Left renal cortex interstitium (tissue), 4 donors: ENCODE data around the gene IQCN. TPM values are rescaled to one million over a fixed set of nuclear protein-coding genes. Genes with fewer than 3 reads are reported as not detected.

Source experiments
- DNase-seq, 4 donors: peaks; one replicate each; pipeline ENCODE4 v3.0.0-alpha.2; 2013; ENCODE audit warnings: low read depth in 4 of 4, low spot score in 2 of 4, missing footprints in 1 of 4
- polyA plus RNA-seq, 4 donors: library from polyadenylated mRNA; unstranded; fragments of 120-200 nt; gene quantifications; one replicate each; pipeline ENCODE4 v1.2.1, GENCODE V29; 2013; ENCODE audit not compliant: insufficient read length in 4 of 4

IQCN gene
- polyA plus RNA-seq, 4 donors, result 3.4 to 13.8 (median 8.9) TPM

- peak in 1 of 4 donors; percentile 55 for DNase-seq
Measured at GRCh38 chr19:18287836-18288772, 13.9 kb upstream of the IQCN start.

DNA sequence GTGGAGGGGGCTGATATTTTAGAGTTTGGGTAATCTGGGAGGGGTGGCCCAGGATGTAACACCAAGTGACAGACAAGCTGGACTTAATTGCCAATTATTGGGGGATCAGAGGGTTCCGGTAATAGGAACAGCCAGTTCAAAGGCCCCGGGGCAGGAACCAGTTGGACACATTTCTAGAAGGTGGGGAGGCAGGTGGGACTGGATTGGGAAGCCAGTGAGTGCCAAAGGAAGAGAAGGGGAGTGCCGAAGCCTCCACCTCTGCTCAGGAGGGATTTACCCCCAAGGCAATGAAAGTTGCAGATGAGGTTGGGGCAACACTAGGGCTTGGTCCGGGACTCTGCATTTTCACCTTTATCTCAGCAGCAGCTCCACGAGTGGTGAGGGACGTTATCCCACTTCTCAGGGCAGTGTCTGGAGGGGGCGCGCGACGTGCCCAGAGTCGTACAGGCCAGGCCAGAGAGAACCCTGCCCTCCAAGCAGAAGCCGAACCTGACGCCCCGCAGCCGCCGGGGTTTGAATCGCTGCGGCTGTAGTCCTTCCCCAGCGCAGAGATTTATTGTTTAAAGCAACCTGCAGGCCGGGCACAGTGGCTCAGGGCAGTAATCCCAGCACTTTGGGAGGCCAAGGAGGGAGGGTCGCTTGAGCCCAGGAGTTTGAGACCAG lies 12.9 kb upstream of the IQCN start:
- no peak for DNase-seq

GRCh38 chr19:18284712-18285360 lies 10.6 kb upstream of the IQCN start:
- DNase-seq, result no peak

- DNase-seq, result no peak
Measured at GRCh38 chr19:18283338-18283737, 9.1 kb upstream of the IQCN start.

GRCh38 chr19:18282788-18283141 lies 8.5 kb upstream of the IQCN start:
- DNase-seq, result no peak

- DNase-seq, result peak in 2 of 4 donors; percentile 77 to 86
Measured at GRCh38 chr19:18282021-18282787, 8.0 kb upstream of the IQCN start.

GRCh38 chr19:18281082-18282020 lies 7.1 kb upstream of the IQCN start, which contains the start of gene JUND:
Gene JUND, minus strand, starts transcription at chr19:18281622. Its CDS starts 138 bp downstream, at chr19:18281484.
- DNase-seq, result peak in 3 of 4 donors; percentile 92 to 97 (median 95)

DNA sequence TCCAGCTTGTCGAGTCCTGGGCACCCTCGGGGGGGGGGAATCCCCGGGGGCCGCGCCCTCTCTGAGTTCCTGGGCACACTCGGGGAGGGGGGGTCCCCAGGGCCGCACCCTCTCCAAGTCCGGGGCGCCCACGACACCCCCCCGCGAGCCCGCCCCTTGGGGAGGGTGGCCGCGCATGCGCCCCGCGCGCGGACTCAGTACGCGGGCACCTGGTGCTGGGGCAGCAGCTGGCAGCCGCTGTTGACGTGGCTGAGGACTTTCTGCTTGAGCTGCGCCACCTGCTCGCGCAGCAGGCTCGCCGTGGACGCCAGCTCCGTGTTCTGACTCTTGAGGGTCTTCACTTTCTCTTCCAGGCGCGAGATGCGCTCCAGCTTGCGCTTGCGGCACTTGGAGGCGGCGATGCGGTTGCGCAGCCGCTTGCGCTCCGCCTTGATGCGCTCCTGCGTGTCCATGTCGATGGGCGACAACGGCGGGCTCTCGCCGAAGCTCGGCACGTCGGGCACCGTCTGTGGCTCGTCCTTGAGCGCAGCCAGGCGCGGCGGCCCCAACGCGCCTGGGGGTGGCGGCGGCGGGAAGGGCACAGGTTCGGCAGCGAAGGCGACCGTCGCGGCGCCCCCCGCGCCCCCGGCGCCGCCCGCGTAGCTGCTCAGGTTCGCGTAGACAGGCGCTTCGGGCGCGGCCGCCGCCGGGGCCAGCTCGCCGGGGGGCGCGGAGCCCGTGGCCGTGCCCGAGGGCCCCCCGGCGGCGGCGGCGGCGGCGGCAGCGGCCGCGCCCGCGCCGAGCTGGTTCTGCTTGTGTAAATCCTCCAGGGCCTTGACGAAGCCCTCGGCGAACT lies 6.2 kb upstream of the IQCN start:
- peak in 1 of 4 donors; percentile 45 for DNase-seq

DNA sequence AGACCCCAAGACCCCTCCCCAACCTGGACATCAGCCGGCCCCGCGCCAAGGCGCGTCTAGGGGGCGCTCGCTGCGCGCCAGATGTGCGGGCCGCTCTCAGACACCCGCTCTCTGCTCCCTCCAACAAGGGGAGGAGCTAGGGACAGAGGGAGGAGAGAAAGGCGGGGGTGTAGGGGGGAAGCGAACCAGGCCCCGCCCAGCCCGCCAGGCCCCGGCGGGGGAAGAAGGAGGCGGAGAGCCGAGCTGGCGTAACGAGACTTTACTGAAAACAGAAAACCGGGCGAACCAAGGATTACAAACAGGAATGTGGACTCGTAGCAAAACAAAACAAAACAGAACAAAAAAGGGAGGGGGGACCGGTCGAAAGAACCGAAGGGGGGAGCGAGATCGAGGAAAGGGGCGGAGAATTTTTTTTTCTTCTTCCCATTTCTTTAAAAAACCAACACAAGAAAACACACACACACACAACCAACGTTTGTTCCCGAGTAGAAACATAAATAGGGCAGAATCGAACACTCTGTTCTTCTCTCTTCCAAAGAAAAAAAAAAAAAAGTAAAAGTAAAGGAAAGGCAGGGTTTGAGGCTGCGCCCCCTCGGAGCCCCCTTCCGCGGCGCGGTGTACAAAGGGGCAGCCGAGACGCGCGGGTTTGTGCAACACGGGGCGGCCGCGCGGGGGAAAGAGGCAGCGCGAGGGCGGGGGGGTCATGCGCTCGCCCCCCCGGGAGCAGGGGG lies 5.4 kb upstream of the IQCN start:
- peak in 3 of 4 donors; percentile 83 to 95 (median 89) for DNase-seq

DNA sequence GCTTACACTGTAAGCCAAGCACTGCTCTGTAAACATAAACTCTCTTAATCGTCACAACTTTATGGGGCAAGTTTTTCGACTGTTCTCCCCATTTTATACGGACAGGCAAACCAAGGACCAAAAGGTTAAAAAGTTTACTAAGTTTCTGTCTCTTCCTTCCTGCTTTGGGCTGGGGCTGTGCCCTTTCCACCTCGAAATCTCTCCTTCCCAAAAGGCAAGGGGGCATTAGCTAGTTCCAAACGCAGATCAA lies 4.9 kb upstream of the IQCN start:
- DNase-seq, result no peak

- DNase-seq, result no peak
Measured at GRCh38 chr19:18278521-18279265, 4.4 kb upstream of the IQCN start.

- no peak for DNase-seq
Measured at GRCh38 chr19:18274781-18275356, 617 bp upstream of the IQCN start.

DNA sequence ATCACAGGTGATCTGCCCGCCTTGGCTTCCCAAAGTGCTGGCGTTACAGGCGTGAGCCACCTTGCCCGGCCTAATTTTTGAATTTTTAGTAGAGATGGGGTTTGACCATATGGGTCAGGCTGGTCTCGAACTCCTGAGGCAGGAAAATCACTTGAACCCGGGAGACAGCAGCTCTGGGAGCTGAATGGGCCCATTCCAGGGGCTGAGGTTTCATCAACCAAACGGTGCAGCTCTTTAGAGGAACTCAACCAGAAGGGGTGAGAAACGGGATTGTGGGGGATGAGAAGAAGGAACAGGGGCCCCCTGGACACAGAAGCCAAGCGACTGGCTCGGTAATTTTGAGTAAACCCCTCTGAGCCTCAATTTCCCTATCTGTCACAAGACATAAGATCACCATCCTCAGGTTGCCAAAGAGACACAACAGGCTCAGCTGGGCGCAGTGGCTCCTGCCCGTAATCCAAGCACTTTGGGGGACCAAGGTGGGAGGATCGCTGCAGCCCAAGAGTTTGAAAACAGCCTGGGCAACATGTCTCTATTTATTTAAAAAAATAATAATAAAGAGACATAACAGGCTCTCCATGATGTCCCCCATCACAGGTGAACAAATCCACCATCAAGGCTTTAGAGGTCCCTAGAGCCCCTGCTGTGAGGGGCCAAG lies 562 bp downstream of the IQCN start:
- DNase-seq, result no peak

DNA sequence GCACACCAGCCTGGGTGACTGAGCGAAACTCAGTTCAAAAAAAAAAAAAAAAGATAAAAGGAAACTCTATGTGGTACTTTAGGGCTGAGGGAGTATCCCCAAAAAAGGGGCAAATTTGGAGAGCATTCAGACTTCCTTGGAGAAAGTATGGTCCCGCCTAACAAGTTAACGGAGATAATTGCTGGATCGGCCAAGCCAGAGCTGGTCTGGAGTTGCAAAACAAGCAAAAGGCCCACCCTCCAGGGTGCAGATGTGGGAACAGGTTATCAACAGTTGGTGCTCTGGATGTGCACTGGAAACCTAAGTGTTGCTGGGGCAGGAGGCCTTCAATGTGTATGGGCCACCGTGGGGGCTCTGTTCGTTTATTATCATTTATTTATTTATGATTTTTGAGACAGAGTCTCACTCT lies 2.8 kb downstream of the IQCN start:
- no peak for DNase-seq

GRCh38 chr19:18270326-18270725 lies 3.9 kb downstream of the IQCN start:
- no peak for DNase-seq

GRCh38 chr19:18269070-18269723 lies 5.1 kb downstream of the IQCN start:
- DNase-seq, result no peak
